Measurements from ENCODE around the gene TAOK3. TPM values are rescaled to one million over a fixed set of nuclear protein-coding genes. Genes with fewer than 3 reads are reported as not detected.

Gene TAOK3
- total and polyA plus RNA-seq, 2 of the 8 experiments (the other 6 are each of a cell fraction or from before 2014, with no cell fraction given), result 5.2 to 9.3 TPM

DNA sequence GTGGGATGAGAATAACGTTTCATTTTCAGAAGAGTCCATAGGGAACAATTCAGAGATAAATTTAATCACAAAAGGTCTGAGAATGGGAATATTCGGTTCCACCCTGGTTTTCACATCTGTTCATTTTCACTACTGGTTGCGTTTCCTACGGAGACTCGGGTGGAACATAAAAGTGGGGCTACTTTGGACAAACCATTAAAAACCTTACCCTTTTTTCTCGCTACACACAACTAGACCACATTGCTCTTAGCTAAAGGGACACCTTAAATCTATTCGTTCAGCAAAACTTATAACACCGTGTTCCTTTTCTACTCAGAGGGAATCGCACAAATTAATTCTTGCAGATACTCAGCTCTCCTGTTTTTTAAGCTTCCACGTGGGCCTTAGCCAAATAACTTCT, 2.6 kb upstream of the TAOK3 start (continued):
- TF ChIP-seq TAF7 (optimal IDR thresholded peaks at IDR 0.05; ENCODE audit: borderline replicate concordance, low read depth, low read length) (no peak), JUN (IDR thresholded peaks at IDR 0.05; ENCODE audit: low read depth, low read length) (no peak), HDAC6 (IDR thresholded peaks at IDR 0.05; ENCODE audit: low read depth, low read length) (no peak), NRF1 (IDR thresholded peaks at IDR 0.05; ENCODE audit: low read depth, low read length) (no peak)
- TF ChIP-seq, protein P1, sequence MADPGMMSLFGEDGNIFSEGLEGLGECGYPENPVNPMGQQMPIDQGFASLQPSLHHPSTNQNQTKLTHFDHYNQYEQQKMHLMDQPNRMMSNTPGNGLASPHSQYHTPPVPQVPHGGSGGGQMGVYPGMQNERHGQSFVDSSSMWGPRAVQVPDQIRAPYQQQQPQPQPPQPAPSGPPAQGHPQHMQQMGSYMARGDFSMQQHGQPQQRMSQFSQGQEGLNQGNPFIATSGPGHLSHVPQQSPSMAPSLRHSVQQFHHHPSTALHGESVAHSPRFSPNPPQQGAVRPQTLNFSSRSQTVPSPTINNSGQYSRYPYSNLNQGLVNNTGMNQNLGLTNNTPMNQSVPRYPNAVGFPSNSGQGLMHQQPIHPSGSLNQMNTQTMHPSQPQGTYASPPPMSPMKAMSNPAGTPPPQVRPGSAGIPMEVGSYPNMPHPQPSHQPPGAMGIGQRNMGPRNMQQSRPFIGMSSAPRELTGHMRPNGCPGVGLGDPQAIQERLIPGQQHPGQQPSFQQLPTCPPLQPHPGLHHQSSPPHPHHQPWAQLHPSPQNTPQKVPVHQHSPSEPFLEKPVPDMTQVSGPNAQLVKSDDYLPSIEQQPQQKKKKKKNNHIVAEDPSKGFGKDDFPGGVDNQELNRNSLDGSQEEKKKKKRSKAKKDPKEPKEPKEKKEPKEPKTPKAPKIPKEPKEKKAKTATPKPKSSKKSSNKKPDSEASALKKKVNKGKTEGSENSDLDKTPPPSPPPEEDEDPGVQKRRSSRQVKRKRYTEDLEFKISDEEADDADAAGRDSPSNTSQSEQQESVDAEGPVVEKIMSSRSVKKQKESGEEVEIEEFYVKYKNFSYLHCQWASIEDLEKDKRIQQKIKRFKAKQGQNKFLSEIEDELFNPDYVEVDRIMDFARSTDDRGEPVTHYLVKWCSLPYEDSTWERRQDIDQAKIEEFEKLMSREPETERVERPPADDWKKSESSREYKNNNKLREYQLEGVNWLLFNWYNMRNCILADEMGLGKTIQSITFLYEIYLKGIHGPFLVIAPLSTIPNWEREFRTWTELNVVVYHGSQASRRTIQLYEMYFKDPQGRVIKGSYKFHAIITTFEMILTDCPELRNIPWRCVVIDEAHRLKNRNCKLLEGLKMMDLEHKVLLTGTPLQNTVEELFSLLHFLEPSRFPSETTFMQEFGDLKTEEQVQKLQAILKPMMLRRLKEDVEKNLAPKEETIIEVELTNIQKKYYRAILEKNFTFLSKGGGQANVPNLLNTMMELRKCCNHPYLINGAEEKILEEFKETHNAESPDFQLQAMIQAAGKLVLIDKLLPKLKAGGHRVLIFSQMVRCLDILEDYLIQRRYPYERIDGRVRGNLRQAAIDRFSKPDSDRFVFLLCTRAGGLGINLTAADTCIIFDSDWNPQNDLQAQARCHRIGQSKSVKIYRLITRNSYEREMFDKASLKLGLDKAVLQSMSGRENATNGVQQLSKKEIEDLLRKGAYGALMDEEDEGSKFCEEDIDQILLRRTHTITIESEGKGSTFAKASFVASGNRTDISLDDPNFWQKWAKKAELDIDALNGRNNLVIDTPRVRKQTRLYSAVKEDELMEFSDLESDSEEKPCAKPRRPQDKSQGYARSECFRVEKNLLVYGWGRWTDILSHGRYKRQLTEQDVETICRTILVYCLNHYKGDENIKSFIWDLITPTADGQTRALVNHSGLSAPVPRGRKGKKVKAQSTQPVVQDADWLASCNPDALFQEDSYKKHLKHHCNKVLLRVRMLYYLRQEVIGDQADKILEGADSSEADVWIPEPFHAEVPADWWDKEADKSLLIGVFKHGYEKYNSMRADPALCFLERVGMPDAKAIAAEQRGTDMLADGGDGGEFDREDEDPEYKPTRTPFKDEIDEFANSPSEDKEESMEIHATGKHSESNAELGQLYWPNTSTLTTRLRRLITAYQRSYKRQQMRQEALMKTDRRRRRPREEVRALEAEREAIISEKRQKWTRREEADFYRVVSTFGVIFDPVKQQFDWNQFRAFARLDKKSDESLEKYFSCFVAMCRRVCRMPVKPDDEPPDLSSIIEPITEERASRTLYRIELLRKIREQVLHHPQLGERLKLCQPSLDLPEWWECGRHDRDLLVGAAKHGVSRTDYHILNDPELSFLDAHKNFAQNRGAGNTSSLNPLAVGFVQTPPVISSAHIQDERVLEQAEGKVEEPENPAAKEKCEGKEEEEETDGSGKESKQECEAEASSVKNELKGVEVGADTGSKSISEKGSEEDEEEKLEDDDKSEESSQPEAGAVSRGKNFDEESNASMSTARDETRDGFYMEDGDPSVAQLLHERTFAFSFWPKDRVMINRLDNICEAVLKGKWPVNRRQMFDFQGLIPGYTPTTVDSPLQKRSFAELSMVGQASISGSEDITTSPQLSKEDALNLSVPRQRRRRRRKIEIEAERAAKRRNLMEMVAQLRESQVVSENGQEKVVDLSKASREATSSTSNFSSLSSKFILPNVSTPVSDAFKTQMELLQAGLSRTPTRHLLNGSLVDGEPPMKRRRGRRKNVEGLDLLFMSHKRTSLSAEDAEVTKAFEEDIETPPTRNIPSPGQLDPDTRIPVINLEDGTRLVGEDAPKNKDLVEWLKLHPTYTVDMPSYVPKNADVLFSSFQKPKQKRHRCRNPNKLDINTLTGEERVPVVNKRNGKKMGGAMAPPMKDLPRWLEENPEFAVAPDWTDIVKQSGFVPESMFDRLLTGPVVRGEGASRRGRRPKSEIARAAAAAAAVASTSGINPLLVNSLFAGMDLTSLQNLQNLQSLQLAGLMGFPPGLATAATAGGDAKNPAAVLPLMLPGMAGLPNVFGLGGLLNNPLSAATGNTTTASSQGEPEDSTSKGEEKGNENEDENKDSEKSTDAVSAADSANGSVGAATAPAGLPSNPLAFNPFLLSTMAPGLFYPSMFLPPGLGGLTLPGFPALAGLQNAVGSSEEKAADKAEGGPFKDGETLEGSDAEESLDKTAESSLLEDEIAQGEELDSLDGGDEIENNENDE (IDR thresholded peaks at IDR 0.05; ENCODE audit: insufficient replicate concordance, low read length), result no peak
